GM12865 (cell line): ENCODE measurements around the gene LRRC28.

Experiments used
- DNase-seq: peaks from one replicate; pipeline ENCODE4 v3.0.0; 2010; ENCODE audit warnings: low read depth
- H3K4me3 ChIP-seq: 2 replicates; pipeline ENCODE4 v1.5.1; 2011; ENCODE audit warnings: mild to moderate bottlenecking, low read depth, low read length, control low read depth
- CTCF ChIP-seq: IDR thresholded peaks from 2 replicates; pipeline ENCODE4 v1.5.1; 2011; ENCODE audit warnings: low read length, control low read depth, low read depth, inconsistent platforms; ENCODE audit not compliant: insufficient read depth; ENCODE audit errors: missing control alignments

LRRC28 gene

GRCh38 chr15:99295840-99296239, 44.6 kb downstream of the LRRC28 start:
- H3K4me3 ChIP-seq = no peak overlapping the region
- no peak for TF ChIP-seq CTCF
- DNase-seq = no peak

GRCh38 chr15:99296386-99296785, 45.1 kb downstream of the LRRC28 start:
- no peak for DNase-seq
- H3K4me3 ChIP-seq = no peak overlapping the region
- no peak for TF ChIP-seq CTCF

GRCh38 chr15:99303907-99304306, 52.6 kb downstream of the LRRC28 start:
- DNase-seq = no peak
- no peak overlapping the region for H3K4me3 ChIP-seq

GRCh38 chr15:99305761-99306505, 54.7 kb downstream of the LRRC28 start:
- TF ChIP-seq CTCF = no peak
- no peak for DNase-seq
- H3K4me3 ChIP-seq = no peak overlapping the region

More at GRCh38 chr15:99303907-99304306, 52.6 kb downstream of the LRRC28 start:
- no peak for TF ChIP-seq CTCF

- H3K4me3 ChIP-seq = no peak overlapping the region
- no peak for TF ChIP-seq CTCF
- DNase-seq = no peak
Measured at GRCh38 chr15:99306694-99307338, 55.5 kb downstream of the LRRC28 start.

- DNase-seq = no peak
- H3K4me3 ChIP-seq = no peak overlapping the region
- TF ChIP-seq CTCF = no peak
Measured at GRCh38 chr15:99307735-99308134, 56.5 kb downstream of the LRRC28 start.

GRCh38 chr15:99310745-99311144, 59.5 kb downstream of the LRRC28 start:
- no peak for DNase-seq
- TF ChIP-seq CTCF = no peak
- no peak overlapping the region for H3K4me3 ChIP-seq
